OCI-LY7 (cell line): ENCODE results near the gene UBAP2. TPM values are rescaled to one million over a fixed set of nuclear protein-coding genes. Genes with fewer than 3 reads are reported as not detected.

Source experiments
- BruUV-seq: library from RNA; stranded (reverse); fragments of 400-500 nt; replicated peaks from 2 replicates; lab custom pipeline; 2021; lab: Mats Ljungman, UMichigan
- CTCF ChIA-PET: fragments of 300-600 bp; sonication (Branson Sonifier 250); formaldehyde crosslinking; loops from one replicate; lab custom pipeline; 2022; ENCODE audit warnings: antibody characterized with exemption; ENCODE audit not compliant: unreplicated experiment; lab: Charles Lee
- POLR2A ChIA-PET: fragments of 300-600 bp; sonication (Branson Sonifier 250); formaldehyde crosslinking; loops from one replicate; lab custom pipeline; 2022; ENCODE audit warnings: antibody characterized with exemption; lab: Charles Lee
- DNase-seq: peaks from one replicate; pipeline ENCODE4 v3.0.0-alpha.2; 2015; ENCODE audit warnings: low spot score
- H2AFZ ChIP-seq: fragments of 200-600 bp; sonication (generic), shearing (Covaris generic); 2 replicates; pipeline ENCODE4 v1.6.1; 2014; ENCODE audit warnings: mild to moderate bottlenecking, antibody characterized with exemption, low read length, moderate library complexity
- H3K27ac ChIP-seq: fragments of 200-600 bp; sonication (generic); 2 replicates; pipeline ENCODE4 v1.5.1; 2014; ENCODE audit warnings: mixed run types, low read depth, mild to moderate bottlenecking, moderate library complexity, low read length, inconsistent platforms; ENCODE audit not compliant: poor library complexity, severe bottlenecking
- H3K36me3 ChIP-seq: fragments of 200-600 bp; sonication (generic); 2 replicates; pipeline ENCODE4 v1.6.1; 2014; ENCODE audit warnings: mild to moderate bottlenecking, antibody characterized with exemption, low read length, moderate library complexity, mixed read lengths; ENCODE audit not compliant: insufficient read depth
- H3K4me1 ChIP-seq: fragments of 200-600 bp; sonication (generic); 2 replicates; pipeline ENCODE4 v1.5.1; 2014; ENCODE audit warnings: mild to moderate bottlenecking, low read length; ENCODE audit not compliant: insufficient read depth, poor library complexity, severe bottlenecking
- H3K4me2 ChIP-seq: fragments of 200-600 bp; sonication (generic); 2 replicates; pipeline ENCODE4 v1.6.1; 2014; ENCODE audit warnings: mild to moderate bottlenecking, low read length
- H3K4me3 ChIP-seq: fragments of 200-600 bp; sonication (generic); 2 replicates; pipeline ENCODE4 v1.5.1; 2014; ENCODE audit warnings: mild to moderate bottlenecking, low read depth, low read length; ENCODE audit not compliant: poor library complexity, severe bottlenecking
- H3K79me2 ChIP-seq: fragments of 200-600 bp; sonication (generic); 2 replicates; pipeline ENCODE4 v1.6.1; 2016; ENCODE audit warnings: low read depth, mild to moderate bottlenecking, low read length, moderate library complexity, mixed read lengths; ENCODE audit not compliant: insufficient read depth
- H3K9me2 ChIP-seq: fragments of 200-600 bp; sonication (generic); 2 replicates; pipeline ENCODE4 v1.6.1; 2016; ENCODE audit warnings: mild to moderate bottlenecking, low read length, mixed read lengths; ENCODE audit not compliant: insufficient read depth
- H3K9me3 ChIP-seq: fragments of 200-600 bp; sonication (generic); 2 replicates; pipeline ENCODE4 v1.6.1; 2014; ENCODE audit warnings: mild to moderate bottlenecking, mixed run types, low read length, mixed read lengths
- H4K20me1 ChIP-seq: fragments of 200-600 bp; sonication (generic); 2 replicates; pipeline ENCODE4 v1.6.1; 2014; ENCODE audit warnings: mild to moderate bottlenecking, antibody characterized with exemption, low read length, moderate library complexity, mixed read lengths; ENCODE audit not compliant: insufficient read depth
- EZH2phosphoT487 ChIP-seq: fragments of 200-600 bp; sonication (generic); IDR thresholded peaks from 2 replicates; pipeline ENCODE4 v1.6.1; 2018; ENCODE audit warnings: low read depth, borderline replicate concordance, mild to moderate bottlenecking, mixed run types, antibody characterized with exemption, low read length, moderate library complexity, mixed read lengths
- intact Hi-C: fragments of 100-400 bp; cut with micrococcal nuclease; formaldehyde crosslinking; loops from one replicate; pipeline ENCODE4 v1.10.0; 2022; ENCODE audit not compliant: unreplicated experiment
- total RNA-seq, 2 experiments: library from RNA; depleted of rRNA in 1 of 2; stranded (reverse); fragments of >200 nt in 1 of 2; shearing (Covaris generic) in 1 of 2; gene quantifications; 2 replicates each; pipeline ENCODE4 v1.2.3, GENCODE V29; 2014 to 2022
- TF ChIP-seq, protein P1 (sequence below): fragments of 200-600 bp; sonication (generic); conservative IDR thresholded peaks from 2 replicates; pipeline ENCODE4 v1.5.1; 2014; ENCODE audit warnings: mild to moderate bottlenecking, antibody characterized with exemption, low read length, moderate library complexity, mixed read lengths

The UBAP2 gene
- total RNA-seq, 2 experiments from 2014 or later = 28.5 to 63.9 TPM

DNA sequence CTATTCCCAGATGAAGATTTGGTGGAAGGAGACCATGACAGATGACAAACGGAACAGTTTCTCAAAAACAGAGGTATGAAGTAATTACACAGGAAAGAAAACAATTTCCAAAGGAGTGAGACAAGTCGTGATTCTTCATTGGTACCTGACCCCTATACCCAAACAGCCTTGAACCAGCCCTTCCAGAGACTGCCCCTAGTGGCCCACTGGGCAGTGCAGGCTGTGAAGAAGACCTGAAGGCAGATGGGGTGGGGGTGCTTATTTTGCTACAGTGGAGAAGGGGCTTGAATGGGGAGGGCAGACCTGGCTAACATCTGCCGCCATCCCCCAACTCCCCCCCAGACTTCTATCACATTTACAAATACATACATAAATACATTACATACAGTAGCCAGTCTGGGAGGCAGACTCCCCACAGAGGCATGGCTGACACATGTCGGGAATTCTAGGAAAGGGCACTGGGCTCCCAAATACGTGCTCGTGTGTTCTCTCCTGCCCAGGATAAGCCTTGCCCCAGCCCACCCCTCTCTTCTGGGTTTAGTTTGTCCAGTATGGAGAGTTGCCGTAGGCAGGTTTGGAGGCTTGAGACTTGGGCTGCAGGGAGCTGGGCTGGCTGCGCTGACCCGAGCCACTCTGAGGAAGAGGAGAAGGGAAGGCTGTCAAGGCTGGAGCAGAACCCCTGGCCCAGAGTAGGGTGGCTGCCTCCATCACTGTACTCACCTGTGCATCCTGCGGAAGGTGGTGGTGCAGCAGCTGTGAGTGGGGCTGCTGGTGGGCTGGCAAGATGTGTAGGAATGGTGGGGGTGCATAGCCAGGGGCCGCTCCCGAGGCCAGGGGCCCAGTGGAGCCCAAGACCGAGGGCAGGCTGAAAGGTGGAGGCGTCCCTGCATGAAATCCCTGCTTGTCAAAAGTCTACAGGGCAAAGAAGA lies 126.5 kb downstream of the UBAP2 start:
- no peak overlapping the region for H3K4me2 ChIP-seq
- peak; percentile 52 for DNase-seq
- ChIA-PET CTCF (no interaction called here), POLR2A (no interaction called here)
- H4K20me1 ChIP-seq = no peaks in the 10 kb centered on the region
- H3K27ac ChIP-seq = no peak overlapping the region
- peaks cover 100% of the 10 kb centered on the region for H3K36me3 ChIP-seq
- H3K9me2 ChIP-seq = no peaks in the 10 kb centered on the region
- intact Hi-C loops = loop anchor here (10.0 kb wide), 3 partner anchors 153 to 313 kb away; no protein-coding TSS in a partner anchor
- peaks cover 11% of the 10 kb centered on the region for H3K4me1 ChIP-seq
- TF ChIP-seq, protein P1, sequence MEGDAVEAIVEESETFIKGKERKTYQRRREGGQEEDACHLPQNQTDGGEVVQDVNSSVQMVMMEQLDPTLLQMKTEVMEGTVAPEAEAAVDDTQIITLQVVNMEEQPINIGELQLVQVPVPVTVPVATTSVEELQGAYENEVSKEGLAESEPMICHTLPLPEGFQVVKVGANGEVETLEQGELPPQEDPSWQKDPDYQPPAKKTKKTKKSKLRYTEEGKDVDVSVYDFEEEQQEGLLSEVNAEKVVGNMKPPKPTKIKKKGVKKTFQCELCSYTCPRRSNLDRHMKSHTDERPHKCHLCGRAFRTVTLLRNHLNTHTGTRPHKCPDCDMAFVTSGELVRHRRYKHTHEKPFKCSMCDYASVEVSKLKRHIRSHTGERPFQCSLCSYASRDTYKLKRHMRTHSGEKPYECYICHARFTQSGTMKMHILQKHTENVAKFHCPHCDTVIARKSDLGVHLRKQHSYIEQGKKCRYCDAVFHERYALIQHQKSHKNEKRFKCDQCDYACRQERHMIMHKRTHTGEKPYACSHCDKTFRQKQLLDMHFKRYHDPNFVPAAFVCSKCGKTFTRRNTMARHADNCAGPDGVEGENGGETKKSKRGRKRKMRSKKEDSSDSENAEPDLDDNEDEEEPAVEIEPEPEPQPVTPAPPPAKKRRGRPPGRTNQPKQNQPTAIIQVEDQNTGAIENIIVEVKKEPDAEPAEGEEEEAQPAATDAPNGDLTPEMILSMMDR = peak; percentile 86
- TF ChIP-seq EZH2phosphoT487 = no peak
- H3K79me2 ChIP-seq = no peaks in the 10 kb centered on the region
- TSS peak; percentile 43 for BruUV-seq
- H3K9me3 ChIP-seq = no peaks in the 10 kb centered on the region
- no peak overlapping the region for H2AFZ ChIP-seq
- no peak overlapping the region for H3K4me3 ChIP-seq

DNA sequence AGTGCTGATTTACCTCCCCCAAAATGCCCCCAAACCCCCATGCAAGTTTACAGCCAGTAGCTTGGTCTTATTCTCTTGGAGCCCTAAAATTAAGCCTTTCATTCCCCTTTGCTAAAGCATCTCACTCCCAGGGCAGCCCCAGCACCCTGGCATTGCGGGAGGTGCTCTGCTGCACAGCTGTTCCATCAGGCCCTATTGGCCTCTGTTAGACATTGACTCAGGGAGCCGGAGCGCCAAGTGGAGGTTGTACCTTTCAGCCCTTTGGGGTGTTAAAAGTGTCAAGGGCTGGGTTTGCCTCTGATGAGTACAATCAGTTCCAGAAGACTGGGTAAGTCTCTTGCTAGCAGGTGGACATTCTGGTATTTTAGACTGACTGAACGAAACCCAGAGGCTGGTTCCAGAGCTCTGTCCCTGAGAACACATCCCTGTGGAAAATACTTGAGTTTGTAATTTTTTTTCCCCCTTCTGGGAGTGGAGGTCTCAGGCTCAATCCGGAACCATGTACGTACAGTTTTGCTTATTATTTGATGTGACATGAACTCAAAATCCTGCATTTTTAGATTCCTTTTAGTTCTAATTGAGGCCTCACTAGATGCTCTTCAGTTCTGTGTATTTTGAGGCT lies 129.3 kb downstream of the UBAP2 start:
- no peak for TF ChIP-seq EZH2phosphoT487
- intact Hi-C loops = no loop called here
- no peak for DNase-seq
- Histone ChIP-seq H3K36me3 (peaks cover 99% of the 10 kb centered on the region), H2AFZ (no peak overlapping the region), H3K4me1 (no peaks in the 10 kb centered on the region), H3K9me2 (no peaks in the 10 kb centered on the region), H3K4me2 (no peak overlapping the region), H3K9me3 (no peaks in the 10 kb centered on the region), H3K27ac (no peak overlapping the region), H3K79me2 (no peaks in the 10 kb centered on the region), H3K4me3 (no peak overlapping the region), H4K20me1 (no peaks in the 10 kb centered on the region)
- no TSS peak for BruUV-seq
- POLR2A ChIA-PET = interaction anchor here (0.6 to 0.7 kb wide), 2 partner anchors 22 to 377 kb away, joined by 3 read pairs; no protein-coding TSS in a partner anchor
- CTCF ChIA-PET = no interaction called here

DNA sequence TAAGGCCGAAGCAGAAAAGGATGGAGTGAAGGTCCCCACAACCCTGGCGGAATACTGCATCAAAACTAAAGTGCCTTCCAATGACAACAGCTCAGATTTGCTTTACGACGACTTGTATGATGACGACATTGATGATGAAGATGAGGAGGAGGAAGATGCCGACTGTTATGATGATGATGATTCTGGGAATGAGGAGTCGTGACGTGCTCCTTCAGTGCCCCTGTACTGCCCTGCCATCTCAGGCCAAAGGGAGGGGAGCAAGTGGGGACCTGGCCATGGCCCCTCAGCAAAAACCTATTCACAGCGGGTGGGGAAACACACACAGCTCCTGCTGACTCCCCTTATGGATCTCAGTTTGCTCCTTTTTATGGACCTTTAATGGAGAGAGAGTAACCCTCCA lies 131.7 kb downstream of the UBAP2 start:
- Histone ChIP-seq H2AFZ (no peak overlapping the region), H3K79me2 (no peaks in the 10 kb centered on the region), H4K20me1 (no peaks in the 10 kb centered on the region), H3K9me3 (no peaks in the 10 kb centered on the region), H3K27ac (no peak overlapping the region), H3K4me2 (no peak overlapping the region), H3K4me1 (no peaks in the 10 kb centered on the region), H3K36me3 (peaks cover 99% of the 10 kb centered on the region), H3K4me3 (no peak overlapping the region), H3K9me2 (no peaks in the 10 kb centered on the region)
- no TSS peak for BruUV-seq
- ChIA-PET CTCF (no interaction called here), POLR2A (no interaction called here)
- no peak for DNase-seq
- intact Hi-C loops = no loop called here
- TF ChIP-seq, protein P1 = no peak
- no peak for TF ChIP-seq EZH2phosphoT487
